ENCODE measurements around the gene TMA7B.

Gene TMA7B

GRCh38 chr22:40004836-40005235, 44.6 kb downstream of the TMA7B start:
- DNase-seq = no peak

GRCh38 chr22:40006641-40007040, 46.4 kb downstream of the TMA7B start:
- no peak for DNase-seq

GRCh38 chr22:40007853-40008710, 47.9 kb downstream of the TMA7B start:
- DNase-seq = no peak

GRCh38 chr22:40008726-40009291, 48.6 kb downstream of the TMA7B start:
- DNase-seq = no peak

- no peak for DNase-seq
Measured at GRCh38 chr22:40009292-40009774, 49.1 kb downstream of the TMA7B start.

GRCh38 chr22:40009951-40010671, 49.9 kb downstream of the TMA7B start:
- DNase-seq = no peak

- DNase-seq = no peak
Measured at GRCh38 chr22:40010746-40011145, 50.5 kb downstream of the TMA7B start.

All from fibroblast of skin of back (primary cell).